GM12878 (cell line): ENCODE measurements around the gene NSUN2. TPM values are rescaled to one million over a fixed set of nuclear protein-coding genes. Genes with fewer than 3 reads are reported as not detected.

ENCODE experiments used
- ATAC-seq: fragments of 200-7000 bp; cut with Tn5 transposase; 3 replicates; pipeline ENCODE4 v1.9.1; 2020; ENCODE audit warnings: mild to moderate bottlenecking, moderate library complexity
- BruUV-seq: library from RNA; stranded (reverse); fragments of 400-500 nt; replicated peaks from 2 replicates; lab custom pipeline; 2021; lab: Mats Ljungman, UMichigan
- CTCF ChIA-PET: fragments of 300-600 bp; sonication (Branson Sonifier 250); formaldehyde crosslinking; extraction: SDS; loops from one replicate; lab custom pipeline; 2021; ENCODE audit warnings: inconsistent platforms; lab: Yijun Ruan, JAX
- POLR2A ChIA-PET: fragments of 350-600 bp; formaldehyde crosslinking; extraction: SDS; loops from one replicate; lab custom pipeline; 2021; ENCODE audit warnings: inconsistent platforms; lab: Charles Lee
- RAD21 ChIA-PET: fragments of 300-600 bp; sonication (Branson Sonifier 250); formaldehyde crosslinking; loops from one replicate; lab custom pipeline; 2023; ENCODE audit warnings: antibody characterized with exemption; ENCODE audit not compliant: unreplicated experiment; lab: Charles Lee
- SMC1A ChIA-PET: fragments of 300-600 bp; sonication (Branson Sonifier 250); formaldehyde crosslinking; loops from one replicate; lab custom pipeline; 2023; ENCODE audit not compliant: unreplicated experiment, uncharacterized antibody; lab: Charles Lee
- DNase-seq: peaks from one replicate; pipeline ENCODE4 v3.0.0-alpha.2; 2011; ENCODE audit warnings: low read depth, low spot score
- FAIRE-seq: peaks from 3 replicates; lab custom pipeline; 2011; peaks lifted over from hg19 to GRCh38; lab: Jason Lieb, UNC
- H2AFZ ChIP-seq: 2 replicates; pipeline ENCODE4 v1.6.0; 2011; ENCODE audit warnings: low read depth, low read length, control low read depth; ENCODE audit not compliant: control insufficient read depth
- H3K27ac ChIP-seq: 2 replicates; pipeline ENCODE4 v1.5.1; 2011; ENCODE audit warnings: control low read depth; ENCODE audit not compliant: control insufficient read depth, insufficient read depth
- H3K27me3 ChIP-seq, 2 experiments: replicated peaks in 1 of 2; 2 replicates each; pipeline versions ENCODE4 v1.6.0 to v1.6.1; 2011; ENCODE audit warnings: low read length in 1 of 2; ENCODE audit not compliant: control insufficient read depth in 2 of 2, insufficient read depth in 2 of 2
- H3K36me3 ChIP-seq, 2 experiments: 2 replicates each; pipeline ENCODE4 v1.5.1; 2011; ENCODE audit warnings: low read length in 1 of 2; ENCODE audit not compliant: control insufficient read depth in 2 of 2, insufficient read depth in 2 of 2
- H3K4me1 ChIP-seq: 2 replicates; pipeline ENCODE4 v1.6.1; 2011; ENCODE audit warnings: mild to moderate bottlenecking, low read length, moderate library complexity, mixed read lengths; ENCODE audit not compliant: control insufficient read depth, insufficient read depth
- H3K4me2 ChIP-seq: 2 replicates; pipeline ENCODE4 v1.6.0; 2011; ENCODE audit warnings: control low read depth; ENCODE audit not compliant: control insufficient read depth, insufficient read depth
- H3K4me3 ChIP-seq: fragments of 200-600 bp; sonication (generic); 2 replicates; pipeline ENCODE4 v1.5.1; 2016
- H3K79me2 ChIP-seq: 2 replicates; pipeline ENCODE4 v1.6.0; 2011; ENCODE audit warnings: low read length; ENCODE audit not compliant: control insufficient read depth, insufficient read depth
- H3K9ac ChIP-seq: 2 replicates; pipeline ENCODE4 v1.8.0; 2011; ENCODE audit warnings: low read length, control low read depth, mixed read lengths; ENCODE audit not compliant: control insufficient read depth, insufficient read depth
- H3K9me3 ChIP-seq: replicated peaks from 3 replicates; pipeline ENCODE4 v1.5.1; 2011; ENCODE audit warnings: mild to moderate bottlenecking, low read length; ENCODE audit not compliant: control insufficient read depth, insufficient read depth
- H4K20me1 ChIP-seq: 2 replicates; pipeline ENCODE4 v1.6.0; 2011; ENCODE audit not compliant: control insufficient read depth, insufficient read depth
- CHD4 ChIP-seq: fragments of 200-600 bp; sonication (generic); IDR thresholded peaks from 2 replicates; pipeline ENCODE4 v1.6.1; 2016; ENCODE audit warnings: mild to moderate bottlenecking
- ESRRA ChIP-seq: IDR thresholded peaks from 2 replicates; pipeline ENCODE4 v1.6.1; 2012; ENCODE audit warnings: mild to moderate bottlenecking, low read length, improper control_type of control experiment
- HDAC2 ChIP-seq: fragments of 200-600 bp; sonication (generic); IDR thresholded peaks from 2 replicates; pipeline ENCODE4 v1.6.1; 2017
- NFYB ChIP-seq: IDR thresholded peaks from 2 replicates; pipeline ENCODE4 v1.6.1; 2011; ENCODE audit warnings: low read depth, mild to moderate bottlenecking, low read length, improper control_type of control experiment, moderate library complexity; ENCODE audit not compliant: insufficient read depth
- RELA ChIP-seq: fragments of 450-650 bp; IDR thresholded peaks from 2 replicates; pipeline ENCODE4 v1.8.0; 2014; ENCODE audit warnings: borderline replicate concordance; ENCODE audit not compliant: partially characterized antibody
- SP1 ChIP-seq: IDR thresholded peaks from one replicate; pipeline ENCODE4 v1.6.1; 2011; ENCODE audit warnings: low read depth, low read length
- STAT1 ChIP-seq: fragments of 450-650 bp; conservative IDR thresholded peaks from 2 replicates; pipeline ENCODE4 v1.6.1; 2014; ENCODE audit warnings: antibody characterized with exemption, mild to moderate bottlenecking
- ZNF217 ChIP-seq: fragments of 450-650 bp; IDR thresholded peaks from 2 replicates; pipeline ENCODE4 v1.6.1; 2017; ENCODE audit warnings: antibody characterized with exemption, mild to moderate bottlenecking
- WGBS: methylation state at CpG from one replicate; pipeline ENCODE4 v1.1.6; 2016; ENCODE audit warnings: low lambda C conversion rate; ENCODE audit not compliant: insufficient replicate concordance, insufficient coverage; ENCODE audit errors: missing lambda C conversion rate; 5-methylcytosine and 5-hydroxymethylcytosine counted together
- in situ Hi-C: fragments of 300-500 bp; cut with MboI; formaldehyde crosslinking; loops from 9 replicates; pipeline ENCODE4 v1.14.3; 2018; ENCODE audit warnings: mixed read lengths
- intact Hi-C: fragments of 100-400 bp; cut with micrococcal nuclease; formaldehyde crosslinking; loops from one replicate; pipeline ENCODE4 v1.14.2; 2022; ENCODE audit not compliant: unreplicated experiment
- polyA plus RNA-seq, 11 experiments: library from polyadenylated mRNA; depleted of rRNA in 4 of 11; unstranded in 6 of 11; stranded (reverse) in 5 of 11; fragments of >200 nt; fragmentation: Nextera tagmentation in 4 of 11; fragmentation: Illumina TruSeq in 1 of 11; extraction: Ambion mirVana in 4 of 11; extraction: Trizol in 1 of 11; gene quantifications; 1 replicate in 1 of 11; 2 replicates in 10 of 11; pipeline versions ENCODE4 v1.2.1 to v1.2.3, GENCODE V29; 2011 to 2016; ENCODE audit warnings: inconsistent platforms in 2 of 11, missing spikeins in 2 of 11, low read depth in 1 of 11
- total RNA-seq, 4 experiments: library from RNA; depleted of rRNA in 3 of 4; stranded (reverse); fragments of >200 nt in 3 of 4; fragmentation: Illumina TruSeq in 1 of 4; extraction: Trizol in 1 of 4; gene quantifications; 2 replicates each; pipeline versions ENCODE4 v1.2.1 to v1.2.3, GENCODE V29; 2013 to 2021
- TF ChIP-seq, protein P1 (sequence below): fragments of 450-650 bp; IDR thresholded peaks from 2 replicates; pipeline ENCODE4 v1.6.1; 2018; ENCODE audit warnings: mild to moderate bottlenecking, low read depth, moderate library complexity; ENCODE audit not compliant: partially characterized antibody
- TF ChIP-seq, protein P2 (sequence below), 3 experiments: IDR thresholded peaks in 2 of 3; conservative IDR thresholded peaks in 1 of 3; 2 replicates each; pipeline ENCODE4 v1.5.1; 2011; ENCODE audit warnings: low read depth in 3 of 3, low read length in 3 of 3, mild to moderate bottlenecking in 3 of 3, control low read depth in 2 of 3, moderate library complexity in 2 of 3, inconsistent platforms in 1 of 3, mixed read lengths in 1 of 3; ENCODE audit not compliant: control insufficient read depth in 2 of 3, insufficient read depth in 1 of 3; ENCODE audit errors: extremely low read depth in 1 of 3
- TF ChIP-seq, protein P3 (sequence below): fragments of 450-650 bp; IDR thresholded peaks from 2 replicates; pipeline ENCODE4 v1.6.1; 2014; ENCODE audit warnings: mild to moderate bottlenecking

The NSUN2 gene
- total and polyA plus RNA-seq, 10 of the 15 experiments (the other 5 are each of a cell fraction or from before 2014, with no cell fraction given) = 8.0 to 112 (median 91.1) TPM

DNA sequence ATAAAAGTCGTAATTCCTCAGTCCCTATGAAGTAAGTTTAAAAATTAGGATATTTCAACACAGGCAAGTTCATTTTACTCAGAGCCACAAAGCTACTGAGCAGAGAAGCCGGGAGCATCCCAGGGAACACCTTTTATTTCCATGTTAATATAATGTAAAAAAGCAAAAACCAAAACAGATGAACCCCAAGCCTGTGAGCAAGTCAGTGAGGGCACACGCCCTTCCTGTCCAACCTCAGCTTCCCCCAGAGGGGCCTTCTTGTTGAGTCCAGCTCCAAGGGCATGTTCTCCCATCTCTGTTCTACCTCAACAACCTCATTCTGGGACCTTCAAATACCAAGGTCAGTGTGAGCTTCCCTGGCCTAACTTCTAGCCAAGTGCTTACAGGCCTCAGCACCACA lies 24.8 kb downstream of the NSUN2 start:
- 75% methylated on average over 3 of the region's 3 CpGs for WGBS
- H3K9me3 ChIP-seq = no peaks in the 10 kb centered on the region
- H3K9ac ChIP-seq = no peak overlapping the region
- no peak overlapping the region for H2AFZ ChIP-seq
- H3K79me2 ChIP-seq = no peaks in the 10 kb centered on the region
- CTCF ChIA-PET = interaction anchor here (0.9 kb wide), 1 partner anchor 19 kb away, joined by 3 read pairs; no protein-coding TSS in a partner anchor
- DNase-seq = no peak
- RAD21 ChIA-PET = no interaction called here
- in situ Hi-C loops = no loop called here
- H3K4me2 ChIP-seq = no peak overlapping the region
- POLR2A ChIA-PET = no interaction called here
- TF ChIP-seq, protein P1, sequence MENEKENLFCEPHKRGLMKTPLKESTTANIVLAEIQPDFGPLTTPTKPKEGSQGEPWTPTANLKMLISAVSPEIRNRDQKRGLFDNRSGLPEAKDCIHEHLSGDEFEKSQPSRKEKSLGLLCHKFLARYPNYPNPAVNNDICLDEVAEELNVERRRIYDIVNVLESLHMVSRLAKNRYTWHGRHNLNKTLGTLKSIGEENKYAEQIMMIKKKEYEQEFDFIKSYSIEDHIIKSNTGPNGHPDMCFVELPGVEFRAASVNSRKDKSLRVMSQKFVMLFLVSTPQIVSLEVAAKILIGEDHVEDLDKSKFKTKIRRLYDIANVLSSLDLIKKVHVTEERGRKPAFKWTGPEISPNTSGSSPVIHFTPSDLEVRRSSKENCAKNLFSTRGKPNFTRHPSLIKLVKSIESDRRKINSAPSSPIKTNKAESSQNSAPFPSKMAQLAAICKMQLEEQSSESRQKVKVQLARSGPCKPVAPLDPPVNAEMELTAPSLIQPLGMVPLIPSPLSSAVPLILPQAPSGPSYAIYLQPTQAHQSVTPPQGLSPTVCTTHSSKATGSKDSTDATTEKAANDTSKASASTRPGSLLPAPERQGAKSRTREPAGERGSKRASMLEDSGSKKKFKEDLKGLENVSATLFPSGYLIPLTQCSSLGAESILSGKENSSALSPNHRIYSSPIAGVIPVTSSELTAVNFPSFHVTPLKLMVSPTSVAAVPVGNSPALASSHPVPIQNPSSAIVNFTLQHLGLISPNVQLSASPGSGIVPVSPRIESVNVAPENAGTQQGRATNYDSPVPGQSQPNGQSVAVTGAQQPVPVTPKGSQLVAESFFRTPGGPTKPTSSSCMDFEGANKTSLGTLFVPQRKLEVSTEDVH = no peak
- no peak for TF ChIP-seq SP1
- TF ChIP-seq CHD4 = no peak
- no peak for TF ChIP-seq ESRRA
- TF ChIP-seq, protein P2, sequence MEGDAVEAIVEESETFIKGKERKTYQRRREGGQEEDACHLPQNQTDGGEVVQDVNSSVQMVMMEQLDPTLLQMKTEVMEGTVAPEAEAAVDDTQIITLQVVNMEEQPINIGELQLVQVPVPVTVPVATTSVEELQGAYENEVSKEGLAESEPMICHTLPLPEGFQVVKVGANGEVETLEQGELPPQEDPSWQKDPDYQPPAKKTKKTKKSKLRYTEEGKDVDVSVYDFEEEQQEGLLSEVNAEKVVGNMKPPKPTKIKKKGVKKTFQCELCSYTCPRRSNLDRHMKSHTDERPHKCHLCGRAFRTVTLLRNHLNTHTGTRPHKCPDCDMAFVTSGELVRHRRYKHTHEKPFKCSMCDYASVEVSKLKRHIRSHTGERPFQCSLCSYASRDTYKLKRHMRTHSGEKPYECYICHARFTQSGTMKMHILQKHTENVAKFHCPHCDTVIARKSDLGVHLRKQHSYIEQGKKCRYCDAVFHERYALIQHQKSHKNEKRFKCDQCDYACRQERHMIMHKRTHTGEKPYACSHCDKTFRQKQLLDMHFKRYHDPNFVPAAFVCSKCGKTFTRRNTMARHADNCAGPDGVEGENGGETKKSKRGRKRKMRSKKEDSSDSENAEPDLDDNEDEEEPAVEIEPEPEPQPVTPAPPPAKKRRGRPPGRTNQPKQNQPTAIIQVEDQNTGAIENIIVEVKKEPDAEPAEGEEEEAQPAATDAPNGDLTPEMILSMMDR (IDR thresholded peaks at IDR 0.05 in 2 of 3, conservative IDR thresholded peaks at IDR 0.05 in 1 of 3; ENCODE audit: control insufficient read depth in 2 of 3, extremely low read depth in 1 of 3, insufficient read depth in 1 of 3, low read depth in 3 of 3, low read length in 3 of 3) = no peak
- TF ChIP-seq HDAC2 = no peak
- TF ChIP-seq, protein P3, sequence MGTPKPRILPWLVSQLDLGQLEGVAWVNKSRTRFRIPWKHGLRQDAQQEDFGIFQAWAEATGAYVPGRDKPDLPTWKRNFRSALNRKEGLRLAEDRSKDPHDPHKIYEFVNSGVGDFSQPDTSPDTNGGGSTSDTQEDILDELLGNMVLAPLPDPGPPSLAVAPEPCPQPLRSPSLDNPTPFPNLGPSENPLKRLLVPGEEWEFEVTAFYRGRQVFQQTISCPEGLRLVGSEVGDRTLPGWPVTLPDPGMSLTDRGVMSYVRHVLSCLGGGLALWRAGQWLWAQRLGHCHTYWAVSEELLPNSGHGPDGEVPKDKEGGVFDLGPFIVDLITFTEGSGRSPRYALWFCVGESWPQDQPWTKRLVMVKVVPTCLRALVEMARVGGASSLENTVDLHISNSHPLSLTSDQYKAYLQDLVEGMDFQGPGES = no peak
- no peak for TF ChIP-seq RELA
- TF ChIP-seq STAT1 = no peak
- TF ChIP-seq NFYB = no peak
- TF ChIP-seq ZNF217 = no peak
- H4K20me1 ChIP-seq = 0 out of 2 replicates have a peak, but pooled peaks cover 3% of the 10 kb centered on the region
- no peak for FAIRE-seq
- peaks cover 35 to 60% of the 10 kb centered on the region in 2 experiments for H3K36me3 ChIP-seq
- no peak overlapping the region for H3K4me3 ChIP-seq
- no peak overlapping the region for H3K27ac ChIP-seq
- no peaks in the 10 kb centered on the region for H3K27me3 ChIP-seq
- SMC1A ChIA-PET = interaction anchor here (0.9 to 1.7 kb wide), 2 partner anchors 10 to 131 kb away, joined by 3 read pairs; no protein-coding TSS in a partner anchor
- no TSS peak for BruUV-seq
- intact Hi-C loops = no loop called here
- H3K4me1 ChIP-seq = no peaks in the 10 kb centered on the region
- no peak for ATAC-seq
